ENCODE data around the gene GOLGA3. TPM values are rescaled to one million over a fixed set of nuclear protein-coding genes. Genes with fewer than 3 reads are reported as not detected.
A peak's percentile ranks its signal among the peaks of the same experiment; 100 is the strongest.

The GOLGA3 gene
- total and polyA plus RNA-seq, 2 donors from 2014 or later = 7.7 to 53.0 TPM

GRCh38 chr12:132773077-132773955 is 55.4 kb downstream of the GOLGA3 start:
- Histone ChIP-seq H3K9me3 (ENCODE audit: control insufficient read depth in 2 of 3, insufficient read depth in 1 of 3, low read length in 3 of 3) (no peaks in the 10 kb centered on the region), H3K4me1 (ENCODE audit: control insufficient read depth in 2 of 3, insufficient read depth in 2 of 3, low read depth in 1 of 3, low read length in 3 of 3) (peaks cover 0 to 2% (median 0%) of the 10 kb centered on the region in 3 donors), H3K4me3 (ENCODE audit: low read length in 3 of 3) (no peak overlapping the region), H3K9ac (ENCODE audit: low read length in 3 of 3) (no peak overlapping the region), H3K27ac (ENCODE audit: low read depth in 2 of 2, low read length in 2 of 2) (no peak overlapping the region), H3K27me3 (ENCODE audit: control insufficient read depth, insufficient read depth, low read length) (no peaks in the 10 kb centered on the region), H3K36me3 (ENCODE audit: control insufficient read depth in 2 of 3, insufficient read depth in 3 of 3, low read length in 3 of 3) (peaks cover 0 to 40% (median 29%) of the 10 kb centered on the region in 3 donors)
- TF ChIP-seq, protein P1, sequence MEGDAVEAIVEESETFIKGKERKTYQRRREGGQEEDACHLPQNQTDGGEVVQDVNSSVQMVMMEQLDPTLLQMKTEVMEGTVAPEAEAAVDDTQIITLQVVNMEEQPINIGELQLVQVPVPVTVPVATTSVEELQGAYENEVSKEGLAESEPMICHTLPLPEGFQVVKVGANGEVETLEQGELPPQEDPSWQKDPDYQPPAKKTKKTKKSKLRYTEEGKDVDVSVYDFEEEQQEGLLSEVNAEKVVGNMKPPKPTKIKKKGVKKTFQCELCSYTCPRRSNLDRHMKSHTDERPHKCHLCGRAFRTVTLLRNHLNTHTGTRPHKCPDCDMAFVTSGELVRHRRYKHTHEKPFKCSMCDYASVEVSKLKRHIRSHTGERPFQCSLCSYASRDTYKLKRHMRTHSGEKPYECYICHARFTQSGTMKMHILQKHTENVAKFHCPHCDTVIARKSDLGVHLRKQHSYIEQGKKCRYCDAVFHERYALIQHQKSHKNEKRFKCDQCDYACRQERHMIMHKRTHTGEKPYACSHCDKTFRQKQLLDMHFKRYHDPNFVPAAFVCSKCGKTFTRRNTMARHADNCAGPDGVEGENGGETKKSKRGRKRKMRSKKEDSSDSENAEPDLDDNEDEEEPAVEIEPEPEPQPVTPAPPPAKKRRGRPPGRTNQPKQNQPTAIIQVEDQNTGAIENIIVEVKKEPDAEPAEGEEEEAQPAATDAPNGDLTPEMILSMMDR (IDR thresholded peaks at IDR 0.05; ENCODE audit: borderline replicate concordance, extremely low read depth, insufficient read depth) = no peak
- no peak for FAIRE-seq
- no peak for DNase-seq
- intact Hi-C loops (cut with DNase I) = no loop called here

DNA sequence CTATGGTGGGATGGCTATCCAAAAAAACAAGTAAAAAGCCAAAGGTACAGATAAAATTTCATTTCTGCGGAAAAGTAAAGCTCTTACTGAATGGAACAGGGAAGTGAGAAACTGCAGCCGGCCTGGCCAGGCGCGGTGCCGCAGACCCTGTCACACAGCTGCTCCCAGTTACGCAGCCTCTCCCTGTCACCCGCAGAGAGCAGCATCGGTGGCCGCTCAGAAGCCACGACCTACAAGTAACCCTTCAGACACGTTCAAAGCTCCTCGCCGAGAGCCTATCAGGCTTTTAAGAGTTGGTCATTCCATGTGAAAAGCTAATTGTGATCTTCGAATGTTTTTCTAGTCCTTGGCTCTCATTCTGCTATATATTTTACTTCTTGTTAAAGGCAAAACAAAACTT is 56.1 kb downstream of the GOLGA3 start:
- no peaks in the 10 kb centered on the region for H3K9me3 ChIP-seq (ENCODE audit: control insufficient read depth in 2 of 3, insufficient read depth in 1 of 3, low read length in 3 of 3)
- H3K9ac ChIP-seq (ENCODE audit: low read length in 3 of 3) = no peak overlapping the region
- FAIRE-seq (no peak), DNase-seq (peak in 4 of 5 donors; percentile 28 to 91 (median 56))
- intact Hi-C loops (cut with DNase I) = no loop called here
- H3K4me3 ChIP-seq (ENCODE audit: low read length in 3 of 3) = no peak overlapping the region
- H3K4me1 ChIP-seq (ENCODE audit: control insufficient read depth in 2 of 3, insufficient read depth in 2 of 3, low read depth in 1 of 3, low read length in 3 of 3) = peaks cover 0 to 2% (median 0%) of the 10 kb centered on the region in 3 donors
- peaks cover 0 to 40% (median 28%) of the 10 kb centered on the region in 3 donors for H3K36me3 ChIP-seq (ENCODE audit: control insufficient read depth in 2 of 3, insufficient read depth in 3 of 3, low read length in 3 of 3)
- no peak overlapping the region for H3K27ac ChIP-seq (ENCODE audit: low read depth in 2 of 2, low read length in 2 of 2)
- TF ChIP-seq, protein P1 (IDR thresholded peaks at IDR 0.05; ENCODE audit: borderline replicate concordance, extremely low read depth, insufficient read depth) = no peak
- H3K27me3 ChIP-seq (ENCODE audit: control insufficient read depth, insufficient read depth, low read length) = no peaks in the 10 kb centered on the region

DNA sequence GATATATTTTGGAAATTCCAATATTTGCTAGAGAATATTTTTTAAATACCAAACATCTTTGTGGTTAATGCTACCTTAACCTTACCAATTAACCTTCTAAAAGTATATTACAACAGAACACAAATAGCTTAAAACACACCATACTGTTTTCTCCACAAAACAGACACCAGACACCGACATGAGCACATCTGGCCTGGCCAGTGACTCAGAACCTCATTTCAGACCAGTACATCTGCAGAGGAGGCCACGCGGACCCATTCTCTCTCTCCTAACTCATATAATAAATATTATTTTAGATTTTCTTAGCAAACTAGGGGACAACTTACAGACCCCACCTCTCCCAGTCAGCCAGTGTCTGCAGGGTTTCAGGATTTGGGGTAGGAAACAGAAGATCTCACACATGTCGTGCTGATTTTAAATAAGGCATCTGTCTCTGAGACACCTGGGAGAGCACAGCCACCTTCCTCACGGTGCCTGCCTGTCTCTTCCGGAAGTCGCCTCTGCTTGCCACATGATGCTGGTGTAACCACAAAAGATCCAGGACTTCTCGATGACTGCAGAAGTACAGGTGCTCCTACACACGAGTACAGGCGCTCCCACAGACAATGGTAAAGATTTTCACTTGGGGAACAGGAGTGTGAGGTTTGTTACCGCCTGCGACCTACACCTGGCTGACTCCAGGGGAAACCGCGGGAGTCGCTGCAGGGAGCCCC is 57.4 kb downstream of the GOLGA3 start:
- Histone ChIP-seq H3K27ac (ENCODE audit: low read depth in 2 of 2, low read length in 2 of 2) (no peak overlapping the region), H3K4me3 (ENCODE audit: low read length in 3 of 3) (no peak overlapping the region), H3K9me3 (ENCODE audit: control insufficient read depth in 2 of 3, insufficient read depth in 1 of 3, low read length in 3 of 3) (no peaks in the 10 kb centered on the region), H3K9ac (ENCODE audit: low read length in 3 of 3) (no peak overlapping the region), H3K36me3 (ENCODE audit: control insufficient read depth in 2 of 3, insufficient read depth in 3 of 3, low read length in 3 of 3) (peaks cover 0 to 40% (median 21%) of the 10 kb centered on the region in 3 donors), H3K4me1 (ENCODE audit: control insufficient read depth in 2 of 3, insufficient read depth in 2 of 3, low read depth in 1 of 3, low read length in 3 of 3) (peaks cover 0 to 7% (median 0%) of the 10 kb centered on the region in 3 donors), H3K27me3 (ENCODE audit: control insufficient read depth, insufficient read depth, low read length) (no peaks in the 10 kb centered on the region)
- intact Hi-C loops (cut with DNase I) = no loop called here
- FAIRE-seq (no peak), DNase-seq (no peak)
- TF ChIP-seq, protein P1 (IDR thresholded peaks at IDR 0.05; ENCODE audit: borderline replicate concordance, extremely low read depth, insufficient read depth) = no peak
